Panc1 (cell line): ENCODE measurements around the gene SYNGR4. TPM values are rescaled to one million over a fixed set of nuclear protein-coding genes. Genes with fewer than 3 reads are reported as not detected.

ENCODE experiments used
- ATAC-seq: fragments of 200-7000 bp; cut with Tn5 transposase; 2 replicates; pipeline ENCODE4 v1.9.1; 2020; ENCODE audit warnings: mild to moderate bottlenecking, moderate library complexity
- BruUV-seq: library from RNA; stranded (reverse); fragments of 400-500 nt; replicated peaks from 2 replicates; lab custom pipeline; 2021; lab: Mats Ljungman, UMichigan
- CTCF ChIA-PET: fragments of 300-600 bp; sonication (Branson Sonifier 250); formaldehyde crosslinking; loops from one replicate; lab custom pipeline; 2022; ENCODE audit warnings: antibody characterized with exemption; lab: Charles Lee
- POLR2A ChIA-PET: fragments of 300-600 bp; sonication (Branson Sonifier 250); formaldehyde crosslinking; loops from one replicate; lab custom pipeline; 2022; ENCODE audit warnings: antibody characterized with exemption; lab: Charles Lee
- DNase-seq: peaks from one replicate; pipeline ENCODE4 v3.0.0-alpha.2; 2010; ENCODE audit warnings: low read depth, low spot score
- H3K27ac ChIP-seq: 2 replicates; pipeline ENCODE4 v1.5.1; 2011; ENCODE audit warnings: mild to moderate bottlenecking, low read length, inconsistent platforms
- H3K27me3 ChIP-seq: fragments of 200-500 bp; sonication (Bioruptor generic); 2 replicates; pipeline ENCODE4 v1.6.0; 2014; ENCODE audit warnings: low read length, inconsistent platforms; ENCODE audit not compliant: control insufficient read depth, insufficient read depth
- H3K36me3 ChIP-seq: fragments of 200-500 bp; sonication (Bioruptor generic); 2 replicates; pipeline ENCODE4 v1.5.1; 2014; ENCODE audit warnings: inconsistent platforms, mild to moderate bottlenecking, low read length, moderate library complexity; ENCODE audit not compliant: control insufficient read depth, insufficient read depth
- H3K4me1 ChIP-seq: 2 replicates; pipeline ENCODE4 v1.5.1; 2011; ENCODE audit warnings: inconsistent platforms, mild to moderate bottlenecking, low read length, moderate library complexity; ENCODE audit not compliant: control insufficient read depth, insufficient read depth
- H3K4me3 ChIP-seq, 2 experiments: 2 replicates each; pipeline ENCODE4 v1.5.1; 2011 to 2012; ENCODE audit warnings: low read depth in 2 of 2, low read length in 2 of 2, mild to moderate bottlenecking in 2 of 2, inconsistent platforms in 1 of 2, moderate library complexity in 1 of 2
- H3K9me3 ChIP-seq: fragments of 200-500 bp; sonication (Bioruptor generic); 2 replicates; pipeline ENCODE4 v1.5.1; 2014; ENCODE audit warnings: low read depth, mild to moderate bottlenecking, inconsistent platforms, low read length, moderate library complexity; ENCODE audit not compliant: control insufficient read depth, insufficient read depth
- POLR2AphosphoS5 ChIP-seq: IDR thresholded peaks from 2 replicates; pipeline ENCODE4 v1.6.1; 2012; ENCODE audit warnings: mild to moderate bottlenecking, low read depth, low read length, moderate library complexity
- SIN3A ChIP-seq: IDR thresholded peaks from 2 replicates; pipeline ENCODE4 v1.6.1; 2012; ENCODE audit warnings: low read depth, mild to moderate bottlenecking, low read length, moderate library complexity, borderline replicate concordance; ENCODE audit not compliant: insufficient read depth
- TCF7L2 ChIP-seq: IDR thresholded peaks from 2 replicates; pipeline ENCODE4 v1.6.1; 2011; ENCODE audit warnings: mild to moderate bottlenecking, low read depth, low read length, inconsistent platforms
- in situ Hi-C: cut with HindIII; loops from 2 replicates; pipeline ENCODE4 v1.10.0; 2016; ENCODE audit warnings: low sequenced_read_pairs, low pct_unique_long_range_greater_than_20kb
- intact Hi-C: fragments of 100-400 bp; cut with micrococcal nuclease; formaldehyde crosslinking; loops from one replicate; pipeline ENCODE4 v1.10.0; 2022; ENCODE audit not compliant: unreplicated experiment
- total RNA-seq: library from RNA; stranded (reverse); gene quantifications from one replicate; pipeline ENCODE4 v1.2.1, GENCODE V29; 2021; ENCODE audit not compliant: unreplicated experiment
- TF ChIP-seq, protein P1 (sequence below): fragments of 450-650 bp; IDR thresholded peaks from 2 replicates; pipeline ENCODE4 v1.5.1; 2017; ENCODE audit warnings: mild to moderate bottlenecking
- TF ChIP-seq, protein P2 (sequence below), 2 experiments: IDR thresholded peaks; 2 replicates each; pipeline ENCODE4 v1.6.1; 2011 to 2012; ENCODE audit warnings: low read depth in 2 of 2, control low read depth in 1 of 2, low read length in 1 of 2, mild to moderate bottlenecking in 1 of 2, moderate library complexity in 1 of 2; ENCODE audit not compliant: insufficient read depth in 1 of 2

Gene SYNGR4
- total RNA-seq, 1 experiment from 2014 or later = 0.39 TPM

DNA sequence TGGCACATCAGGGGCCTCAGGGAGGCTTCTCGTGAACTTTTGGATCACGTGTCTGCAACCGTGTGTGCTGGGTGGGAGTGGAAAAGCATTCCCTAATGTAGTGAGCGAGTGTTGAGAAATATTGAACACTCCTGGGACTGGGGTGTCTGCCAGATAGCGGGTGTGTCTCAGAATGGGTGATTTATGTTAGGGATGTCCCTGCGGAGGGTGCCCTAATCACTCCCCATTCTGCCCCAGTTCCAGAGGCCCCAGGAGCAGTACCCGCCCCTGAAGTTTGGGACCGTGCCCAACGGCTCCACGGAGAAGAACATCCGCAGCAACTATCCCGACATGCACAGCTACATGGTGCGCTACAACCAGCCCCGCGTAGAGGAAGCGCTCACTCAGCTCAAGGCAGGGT lies 57.4 kb downstream of the SYNGR4 start:
- no TSS peak for BruUV-seq
- H3K4me1 ChIP-seq = peaks cover 4% of the 10 kb centered on the region
- ATAC-seq (no peak), DNase-seq (no peak)
- intact Hi-C loops = no loop called here
- in situ Hi-C loops = no loop called here
- no peaks in the 10 kb centered on the region for H3K27me3 ChIP-seq
- TF ChIP-seq, protein P1, sequence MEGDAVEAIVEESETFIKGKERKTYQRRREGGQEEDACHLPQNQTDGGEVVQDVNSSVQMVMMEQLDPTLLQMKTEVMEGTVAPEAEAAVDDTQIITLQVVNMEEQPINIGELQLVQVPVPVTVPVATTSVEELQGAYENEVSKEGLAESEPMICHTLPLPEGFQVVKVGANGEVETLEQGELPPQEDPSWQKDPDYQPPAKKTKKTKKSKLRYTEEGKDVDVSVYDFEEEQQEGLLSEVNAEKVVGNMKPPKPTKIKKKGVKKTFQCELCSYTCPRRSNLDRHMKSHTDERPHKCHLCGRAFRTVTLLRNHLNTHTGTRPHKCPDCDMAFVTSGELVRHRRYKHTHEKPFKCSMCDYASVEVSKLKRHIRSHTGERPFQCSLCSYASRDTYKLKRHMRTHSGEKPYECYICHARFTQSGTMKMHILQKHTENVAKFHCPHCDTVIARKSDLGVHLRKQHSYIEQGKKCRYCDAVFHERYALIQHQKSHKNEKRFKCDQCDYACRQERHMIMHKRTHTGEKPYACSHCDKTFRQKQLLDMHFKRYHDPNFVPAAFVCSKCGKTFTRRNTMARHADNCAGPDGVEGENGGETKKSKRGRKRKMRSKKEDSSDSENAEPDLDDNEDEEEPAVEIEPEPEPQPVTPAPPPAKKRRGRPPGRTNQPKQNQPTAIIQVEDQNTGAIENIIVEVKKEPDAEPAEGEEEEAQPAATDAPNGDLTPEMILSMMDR = no peak
- TF ChIP-seq TCF7L2 (no peak), SIN3A (no peak), POLR2AphosphoS5 (no peak)
- TF ChIP-seq, protein P2, sequence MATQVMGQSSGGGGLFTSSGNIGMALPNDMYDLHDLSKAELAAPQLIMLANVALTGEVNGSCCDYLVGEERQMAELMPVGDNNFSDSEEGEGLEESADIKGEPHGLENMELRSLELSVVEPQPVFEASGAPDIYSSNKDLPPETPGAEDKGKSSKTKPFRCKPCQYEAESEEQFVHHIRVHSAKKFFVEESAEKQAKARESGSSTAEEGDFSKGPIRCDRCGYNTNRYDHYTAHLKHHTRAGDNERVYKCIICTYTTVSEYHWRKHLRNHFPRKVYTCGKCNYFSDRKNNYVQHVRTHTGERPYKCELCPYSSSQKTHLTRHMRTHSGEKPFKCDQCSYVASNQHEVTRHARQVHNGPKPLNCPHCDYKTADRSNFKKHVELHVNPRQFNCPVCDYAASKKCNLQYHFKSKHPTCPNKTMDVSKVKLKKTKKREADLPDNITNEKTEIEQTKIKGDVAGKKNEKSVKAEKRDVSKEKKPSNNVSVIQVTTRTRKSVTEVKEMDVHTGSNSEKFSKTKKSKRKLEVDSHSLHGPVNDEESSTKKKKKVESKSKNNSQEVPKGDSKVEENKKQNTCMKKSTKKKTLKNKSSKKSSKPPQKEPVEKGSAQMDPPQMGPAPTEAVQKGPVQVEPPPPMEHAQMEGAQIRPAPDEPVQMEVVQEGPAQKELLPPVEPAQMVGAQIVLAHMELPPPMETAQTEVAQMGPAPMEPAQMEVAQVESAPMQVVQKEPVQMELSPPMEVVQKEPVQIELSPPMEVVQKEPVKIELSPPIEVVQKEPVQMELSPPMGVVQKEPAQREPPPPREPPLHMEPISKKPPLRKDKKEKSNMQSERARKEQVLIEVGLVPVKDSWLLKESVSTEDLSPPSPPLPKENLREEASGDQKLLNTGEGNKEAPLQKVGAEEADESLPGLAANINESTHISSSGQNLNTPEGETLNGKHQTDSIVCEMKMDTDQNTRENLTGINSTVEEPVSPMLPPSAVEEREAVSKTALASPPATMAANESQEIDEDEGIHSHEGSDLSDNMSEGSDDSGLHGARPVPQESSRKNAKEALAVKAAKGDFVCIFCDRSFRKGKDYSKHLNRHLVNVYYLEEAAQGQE (IDR thresholded peaks at IDR 0.05; ENCODE audit: insufficient read depth in 1 of 2, low read depth in 2 of 2, low read length in 1 of 2) = no peak
- H3K27ac ChIP-seq = no peak overlapping the region
- H3K9me3 ChIP-seq = no peaks in the 10 kb centered on the region
- H3K4me3 ChIP-seq = no peak overlapping the region
- H3K36me3 ChIP-seq = no peaks in the 10 kb centered on the region
- ChIA-PET CTCF (no interaction called here), POLR2A (no interaction called here)

DNA sequence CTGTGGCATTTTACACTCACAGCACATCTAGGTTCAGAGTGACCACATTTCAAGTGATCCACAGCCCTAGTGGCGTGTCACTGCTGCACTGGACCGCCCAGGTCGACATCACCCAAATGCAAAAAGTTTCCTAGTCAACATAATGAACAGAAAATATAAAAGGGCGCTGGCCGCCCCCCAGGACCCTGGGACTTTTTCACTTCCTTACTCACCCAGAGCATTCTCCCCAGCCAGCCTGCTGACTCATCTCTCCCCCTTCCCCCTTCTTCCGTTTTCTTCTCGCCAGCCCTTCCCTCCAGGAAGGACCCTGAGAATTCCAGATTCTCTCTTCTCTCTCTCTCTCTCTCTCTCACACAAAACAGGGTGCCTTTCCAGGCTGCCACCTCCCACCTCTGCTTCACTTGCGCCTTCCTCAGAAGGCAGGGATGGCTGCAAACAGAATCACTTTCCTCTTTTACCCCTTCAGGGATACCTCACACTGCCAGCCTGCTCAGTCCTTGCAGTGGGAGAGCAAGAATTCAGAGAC lies 60.6 kb downstream of the SYNGR4 start:
- no TSS peak for BruUV-seq
- Histone ChIP-seq H3K36me3 (no peaks in the 10 kb centered on the region), H3K4me1 (peaks cover 4% of the 10 kb centered on the region), H3K27me3 (no peaks in the 10 kb centered on the region), H3K4me3 (no peak overlapping the region), H3K9me3 (no peaks in the 10 kb centered on the region), H3K27ac (peak overlapping the region; percentile 29; the same call in 1 of the 2 replicates)
- ChIA-PET POLR2A (no interaction called here), CTCF (no interaction called here)
- TF ChIP-seq TCF7L2 (no peak), POLR2AphosphoS5 (no peak), SIN3A (no peak)
- TF ChIP-seq, protein P1 = no peak
- TF ChIP-seq, protein P2 (IDR thresholded peaks at IDR 0.05; ENCODE audit: insufficient read depth in 1 of 2, low read depth in 2 of 2, low read length in 1 of 2) = no peak
- ATAC-seq = peak; percentile 79
- no peak for DNase-seq
- in situ Hi-C loops = no loop called here
- intact Hi-C loops = no loop called here

Other genes starting within 250 kb of the SYNGR4 start
- 41.3 TPM for gene LIG1, start 194.0 kb upstream of the SYNGR4 start, total RNA-seq
- gene ZSWIM9, start 193.7 kb upstream of the SYNGR4 start, total RNA-seq = 6.8 TPM
- 19.9 TPM for gene CARD8, start 108.5 kb upstream of the SYNGR4 start, total RNA-seq
- 2.9 TPM for gene ZNF114, start 94.3 kb upstream of the SYNGR4 start, total RNA-seq
- gene EMP3, start 38.8 kb upstream of the SYNGR4 start, total RNA-seq = 171 TPM
- gene TMEM143, start 427 bp upstream of the SYNGR4 start, total RNA-seq = 6.6 TPM
- gene KDELR1, start 27.2 kb downstream of the SYNGR4 start, total RNA-seq = 111 TPM
- gene GRIN2D, start 29.3 kb downstream of the SYNGR4 start, total RNA-seq = 6.2 TPM
- 56.7 TPM for gene GRWD1, start 81.6 kb downstream of the SYNGR4 start, total RNA-seq
- gene KCNJ14, start 91.2 kb downstream of the SYNGR4 start, total RNA-seq = 2.9 TPM
- gene CYTH2, start 105.0 kb downstream of the SYNGR4 start, total RNA-seq = 53.4 TPM
- 10.6 TPM for gene LMTK3, start 147.5 kb downstream of the SYNGR4 start, total RNA-seq
- gene SULT2B1, start 187.8 kb downstream of the SYNGR4 start, total RNA-seq = 3.6 TPM
- not detected for gene SPACA4, start 242.4 kb downstream of the SYNGR4 start, total RNA-seq